Measurements from ENCODE around the gene BTBD9. TPM values are rescaled to one million over a fixed set of nuclear protein-coding genes. Genes with fewer than 3 reads are reported as not detected.

The BTBD9 gene
- total RNA-seq, 1 donor from 2014 or later = 18.1 TPM

GRCh38 chr6:38498805-38499445, 140.8 kb downstream of the BTBD9 start:
- intact Hi-C loops (cut with micrococcal nuclease) = loop anchor here (10.0 kb wide), 1 partner anchor 704 kb away; no protein-coding TSS in a partner anchor
- DNase-seq (no peak), ATAC-seq (no peak)

- intact Hi-C loops (cut with micrococcal nuclease) = loop anchor here (10.0 kb wide), 1 partner anchor 703 kb away; no protein-coding TSS in a partner anchor
- no peak for DNase-seq
- ATAC-seq = no peak
These were observed 141.6 kb downstream of the BTBD9 start for GRCh38 chr6:38498085-38498484.

- DNase-seq (no peak), ATAC-seq (no peak)
- intact Hi-C loops (cut with micrococcal nuclease) = loop anchor here (10.0 kb wide), 1 partner anchor 703 kb away; no protein-coding TSS in a partner anchor
These were observed 142.2 kb downstream of the BTBD9 start for GRCh38 chr6:38497546-38497945.

GRCh38 chr6:38495922-38496635, 143.7 kb downstream of the BTBD9 start:
- intact Hi-C loops (cut with micrococcal nuclease) = loop anchor here (10.0 kb wide), 1 partner anchor 701 kb away; no protein-coding TSS in a partner anchor
- no peak for ATAC-seq

GRCh38 chr6:38495518-38495917, 144.2 kb downstream of the BTBD9 start:
- ATAC-seq (no peak), DNase-seq (no peak)
- intact Hi-C loops (cut with micrococcal nuclease) = loop anchor here (10.0 kb wide), 1 partner anchor 701 kb away; no protein-coding TSS in a partner anchor

More at GRCh38 chr6:38495922-38496635, 143.7 kb downstream of the BTBD9 start:
- no peak for DNase-seq

GRCh38 chr6:38493931-38494547, 145.7 kb downstream of the BTBD9 start:
- peak; percentile 48 for DNase-seq
- peak; percentile 57 for ATAC-seq
- intact Hi-C loops (cut with micrococcal nuclease) = loop anchor here (10.0 kb wide), 1 partner anchor 699 kb away; no protein-coding TSS in a partner anchor

- DNase-seq (no peak), ATAC-seq (no peak)
- intact Hi-C loops (cut with micrococcal nuclease) = loop anchor here (10.0 kb wide), 1 partner anchor 697 kb away; no protein-coding TSS in a partner anchor
These were observed 147.7 kb downstream of the BTBD9 start for GRCh38 chr6:38492031-38492430.

GRCh38 chr6:38489951-38490350, 149.8 kb downstream of the BTBD9 start:
- DNase-seq = no peak
- intact Hi-C loops (cut with micrococcal nuclease) = loop anchor here (10.0 kb wide), 1 partner anchor 695 kb away; no protein-coding TSS in a partner anchor
- no peak for ATAC-seq

- DNase-seq (no peak), ATAC-seq (no peak)
- intact Hi-C loops (cut with micrococcal nuclease) = no loop called here
These were observed 152.3 kb downstream of the BTBD9 start for GRCh38 chr6:38487423-38487822.

- intact Hi-C loops (cut with micrococcal nuclease) = no loop called here
- no peak for ATAC-seq
- no peak for DNase-seq
These were observed 154.2 kb downstream of the BTBD9 start for GRCh38 chr6:38485488-38485887.

- intact Hi-C loops (cut with micrococcal nuclease) = no loop called here
These were observed 155.1 kb downstream of the BTBD9 start for GRCh38 chr6:38484656-38485055.

GRCh38 chr6:38483526-38483925, 156.2 kb downstream of the BTBD9 start:
- no peak for DNase-seq
- peak; percentile 56 for ATAC-seq
- intact Hi-C loops (cut with micrococcal nuclease) = no loop called here

More at GRCh38 chr6:38484656-38485055, 155.1 kb downstream of the BTBD9 start:
- ATAC-seq (no peak), DNase-seq (no peak)

- ATAC-seq = no peak
- DNase-seq = no peak
- intact Hi-C loops (cut with micrococcal nuclease) = no loop called here
These were observed 157.3 kb downstream of the BTBD9 start for GRCh38 chr6:38482466-38482865.

GRCh38 chr6:38481851-38482250, 157.9 kb downstream of the BTBD9 start:
- no peak for ATAC-seq
- intact Hi-C loops (cut with micrococcal nuclease) = no loop called here
- no peak for DNase-seq

GRCh38 chr6:38481211-38481836, 158.4 kb downstream of the BTBD9 start:
- intact Hi-C loops (cut with micrococcal nuclease) = no loop called here
- no peak for DNase-seq

GRCh38 chr6:38480036-38480435, 159.7 kb downstream of the BTBD9 start:
- intact Hi-C loops (cut with micrococcal nuclease) = no loop called here
- DNase-seq (no peak), ATAC-seq (no peak)

More at GRCh38 chr6:38481211-38481836, 158.4 kb downstream of the BTBD9 start:
- no peak for ATAC-seq

GRCh38 chr6:38479331-38479730, 160.4 kb downstream of the BTBD9 start:
- ATAC-seq (no peak), DNase-seq (no peak)
- intact Hi-C loops (cut with micrococcal nuclease) = no loop called here

- DNase-seq = no peak
- intact Hi-C loops (cut with micrococcal nuclease) = no loop called here
These were observed 162.0 kb downstream of the BTBD9 start for GRCh38 chr6:38477680-38478260.

GRCh38 chr6:38476888-38477287, 162.8 kb downstream of the BTBD9 start:
- DNase-seq (no peak), ATAC-seq (no peak)
- intact Hi-C loops (cut with micrococcal nuclease) = no loop called here

More at GRCh38 chr6:38477680-38478260, 162.0 kb downstream of the BTBD9 start:
- no peak for ATAC-seq
